CD8-positive, alpha-beta memory T cell (primary cell): ENCODE measurements around the gene IFIT5. TPM values are rescaled to one million over a fixed set of nuclear protein-coding genes. Genes with fewer than 3 reads are reported as not detected.

Experiments
- CTCF ChIA-PET: fragments of 350-600 bp; sonication (Branson Sonifier 250); formaldehyde crosslinking; loops from one replicate; lab custom pipeline; 2021; ENCODE audit warnings: antibody characterized with exemption; lab: Charles Lee
- POLR2A ChIA-PET: fragments of 350-600 bp; sonication (Branson Sonifier 250); formaldehyde crosslinking; loops from one replicate; lab custom pipeline; 2021; ENCODE audit warnings: antibody characterized with exemption; lab: Charles Lee
- DNase-seq, 5 donors: peaks; one replicate each; pipeline versions ENCODE4 v3.0.0 to v3.0.0-alpha.2; 2020 to 2022; ENCODE audit warnings: mixed read lengths in 1 of 5
- H3K27ac ChIP-seq: one replicate; pipeline ENCODE4 v1.7.0; 2013; ENCODE audit warnings: low read depth, mild to moderate bottlenecking, low read length, moderate library complexity
- H3K27me3 ChIP-seq: 2 replicates; pipeline ENCODE4 v1.7.0; 2013; ENCODE audit warnings: low read length, mild to moderate bottlenecking; ENCODE audit not compliant: insufficient read depth, poor library complexity, severe bottlenecking
- H3K36me3 ChIP-seq: 2 replicates; pipeline ENCODE4 v1.7.0; 2013; ENCODE audit warnings: mild to moderate bottlenecking, low read length, moderate library complexity; ENCODE audit not compliant: insufficient read depth
- H3K4me1 ChIP-seq: 2 replicates; pipeline ENCODE4 v1.7.0; 2013; ENCODE audit warnings: mild to moderate bottlenecking, low read length, moderate library complexity; ENCODE audit not compliant: insufficient read depth
- H3K4me3 ChIP-seq: 2 replicates; pipeline ENCODE4 v1.7.0; 2013; ENCODE audit warnings: mild to moderate bottlenecking, low read length
- H3K9me3 ChIP-seq: 2 replicates; pipeline ENCODE4 v1.7.0; 2013; ENCODE audit warnings: mild to moderate bottlenecking, low read length
- H3K27ac Mint-ChIP-seq, 8 donors: one replicate each; pipeline ENCODE4 v1.8.0; 2020 to 2021; ENCODE audit warnings: mixed read lengths in 8 of 8, mild to moderate bottlenecking in 6 of 8, inconsistent platforms in 3 of 8, moderate library complexity in 3 of 8
- H3K27me3 Mint-ChIP-seq, 2 donors: one replicate each; pipeline ENCODE4 v1.8.0; 2020 to 2021; ENCODE audit warnings: mixed read lengths in 2 of 2, mild to moderate bottlenecking in 1 of 2, moderate library complexity in 1 of 2
- H3K36me3 Mint-ChIP-seq, 3 donors: one replicate each; pipeline ENCODE4 v1.8.0; 2020 to 2021; ENCODE audit warnings: mixed read lengths in 3 of 3, inconsistent platforms in 1 of 3, mild to moderate bottlenecking in 1 of 3
- H3K4me1 Mint-ChIP-seq, 3 donors: one replicate each; pipeline ENCODE4 v1.8.0; 2020 to 2021; ENCODE audit warnings: mixed read lengths in 3 of 3, inconsistent platforms in 1 of 3, mild to moderate bottlenecking in 1 of 3
- H3K4me3 Mint-ChIP-seq, 7 donors: one replicate each; pipeline ENCODE4 v1.8.0; 2020 to 2021; ENCODE audit warnings: mixed read lengths in 7 of 7, mild to moderate bottlenecking in 6 of 7, moderate library complexity in 4 of 7, inconsistent platforms in 2 of 7
- H3K9me3 Mint-ChIP-seq, 5 donors: one replicate each; pipeline ENCODE4 v1.8.0; 2020 to 2022; ENCODE audit warnings: mixed read lengths in 5 of 5, mild to moderate bottlenecking in 3 of 5, moderate library complexity in 2 of 5, inconsistent platforms in 1 of 5
- polyA plus RNA-seq: library from polyadenylated mRNA; unstranded; fragments of 300-500 nt; fragmentation: Illumina TruSeq; gene quantifications from one replicate; pipeline ENCODE4 v1.2.3, GENCODE V29; 2021
- total RNA-seq, 2 experiments: library from RNA; stranded (reverse); gene quantifications; one replicate each; pipeline ENCODE4 v1.2.3, GENCODE V29; 2021

Gene IFIT5
- total and polyA plus RNA-seq, 3 experiments from 2014 or later: 6.2 to 7.9 (median 6.5) TPM

- Histone ChIP-seq H3K36me3 (no peaks in the 10 kb centered on the region), H3K4me1 (no peaks in the 10 kb centered on the region), H3K27ac (no peak overlapping the region), H3K4me3 (no peak overlapping the region), H3K27me3 (no peaks in the 10 kb centered on the region), H3K9me3 (no peaks in the 10 kb centered on the region)
- DNase-seq: no peak
- Mint-ChIP-seq H3K4me1 (no peaks in the 10 kb centered on the region), H3K27me3 (peaks cover 7 to 15% of the 10 kb centered on the region in 2 donors), H3K27ac (no peak overlapping the region), H3K9me3 (peaks cover 0 to 6% (median 0%) of the 10 kb centered on the region in 5 donors), H3K36me3 (no peaks in the 10 kb centered on the region), H3K4me3 (no peak overlapping the region)
- ChIA-PET CTCF (no interaction called here), POLR2A (no interaction called here)
Observed at GRCh38 chr10:89450901-89451300, 36.5 kb downstream of the IFIT5 start.

- H3K9me3 ChIP-seq: no peaks in the 10 kb centered on the region
- Mint-ChIP-seq H3K27ac (no peak overlapping the region), H3K27me3 (peaks cover 1 to 18% of the 10 kb centered on the region in 2 donors), H3K4me3 (no peak overlapping the region), H3K9me3 (no peaks in the 10 kb centered on the region), H3K36me3 (no peaks in the 10 kb centered on the region), H3K4me1 (no peaks in the 10 kb centered on the region)
- H3K4me3 ChIP-seq: no peak overlapping the region
- no peak for DNase-seq
- H3K27ac ChIP-seq: no peak overlapping the region
- ChIA-PET POLR2A (no interaction called here), CTCF (no interaction called here)
- no peaks in the 10 kb centered on the region for H3K4me1 ChIP-seq
- H3K27me3 ChIP-seq: no peaks in the 10 kb centered on the region
- no peaks in the 10 kb centered on the region for H3K36me3 ChIP-seq
Observed at GRCh38 chr10:89452193-89452592, 37.8 kb downstream of the IFIT5 start.

GRCh38 chr10:89454561-89455347, 40.4 kb downstream of the IFIT5 start:
- H3K27me3 Mint-ChIP-seq: peaks cover 2 to 34% of the 10 kb centered on the region in 2 donors
- H3K4me3 Mint-ChIP-seq: no peak overlapping the region
- H3K36me3 ChIP-seq: no peaks in the 10 kb centered on the region
- H3K27ac Mint-ChIP-seq: no peak overlapping the region
- H3K4me3 ChIP-seq: no peak overlapping the region
- H3K9me3 Mint-ChIP-seq: no peaks in the 10 kb centered on the region
- no peak for DNase-seq
- no peak overlapping the region for H3K27ac ChIP-seq
- H3K4me1 ChIP-seq: no peaks in the 10 kb centered on the region
- no peaks in the 10 kb centered on the region for H3K36me3 Mint-ChIP-seq
- no peaks in the 10 kb centered on the region for H3K27me3 ChIP-seq
- H3K4me1 Mint-ChIP-seq: no peaks in the 10 kb centered on the region
- H3K9me3 ChIP-seq: no peaks in the 10 kb centered on the region
- ChIA-PET POLR2A (no interaction called here), CTCF (no interaction called here)

GRCh38 chr10:89458291-89458690, 43.9 kb downstream of the IFIT5 start:
- Histone ChIP-seq H3K36me3 (no peaks in the 10 kb centered on the region), H3K4me3 (no peak overlapping the region), H3K4me1 (no peaks in the 10 kb centered on the region), H3K27me3 (no peaks in the 10 kb centered on the region), H3K27ac (no peak overlapping the region), H3K9me3 (no peaks in the 10 kb centered on the region)
- H3K4me1 Mint-ChIP-seq: no peaks in the 10 kb centered on the region
- H3K36me3 Mint-ChIP-seq: no peaks in the 10 kb centered on the region
- H3K27me3 Mint-ChIP-seq: peaks cover 4 to 49% of the 10 kb centered on the region in 2 donors
- H3K9me3 Mint-ChIP-seq: no peaks in the 10 kb centered on the region
- POLR2A ChIA-PET: no interaction called here
- no peak overlapping the region for H3K27ac Mint-ChIP-seq
- H3K4me3 Mint-ChIP-seq: no peak overlapping the region
- no peak for DNase-seq
- CTCF ChIA-PET: no interaction called here

GRCh38 chr10:89458784-89459183, 44.4 kb downstream of the IFIT5 start:
- Mint-ChIP-seq H3K4me1 (no peaks in the 10 kb centered on the region), H3K27ac (no peak overlapping the region), H3K9me3 (no peaks in the 10 kb centered on the region), H3K4me3 (no peak overlapping the region), H3K27me3 (peaks cover 4 to 49% of the 10 kb centered on the region in 2 donors), H3K36me3 (no peaks in the 10 kb centered on the region)
- H3K4me3 ChIP-seq: no peak overlapping the region
- H3K9me3 ChIP-seq: no peaks in the 10 kb centered on the region
- DNase-seq: no peak
- no peaks in the 10 kb centered on the region for H3K27me3 ChIP-seq
- no peaks in the 10 kb centered on the region for H3K4me1 ChIP-seq
- no peaks in the 10 kb centered on the region for H3K36me3 ChIP-seq
- ChIA-PET CTCF (no interaction called here), POLR2A (no interaction called here)
- no peak overlapping the region for H3K27ac ChIP-seq

- CTCF ChIA-PET: no interaction called here
- peaks cover 4 to 22% of the 10 kb centered on the region in 2 donors for H3K27me3 Mint-ChIP-seq
- Histone ChIP-seq H3K9me3 (no peaks in the 10 kb centered on the region), H3K36me3 (no peaks in the 10 kb centered on the region), H3K27ac (no peak overlapping the region), H3K4me3 (no peak overlapping the region), H3K4me1 (no peaks in the 10 kb centered on the region), H3K27me3 (no peaks in the 10 kb centered on the region)
- H3K4me1 Mint-ChIP-seq: no peaks in the 10 kb centered on the region
- no peaks in the 10 kb centered on the region for H3K36me3 Mint-ChIP-seq
- POLR2A ChIA-PET: no interaction called here
- H3K27ac Mint-ChIP-seq: no peak overlapping the region
- DNase-seq: no peak
- peak overlapping the region in 1 of 7 donors; percentile 8 for H3K4me3 Mint-ChIP-seq
- H3K9me3 Mint-ChIP-seq: no peaks in the 10 kb centered on the region
Observed at GRCh38 chr10:89463846-89464537, 49.6 kb downstream of the IFIT5 start.

- Mint-ChIP-seq H3K36me3 (no peaks in the 10 kb centered on the region), H3K4me1 (no peaks in the 10 kb centered on the region)
- CTCF ChIA-PET: interaction anchor here (0.6 kb wide), 1 partner anchor 166 kb away, joined by 3 read pairs; no protein-coding TSS in a partner anchor
Observed at GRCh38 chr10:89465196-89465595, 50.8 kb downstream of the IFIT5 start.

GRCh38 chr10:89466599-89467035, 52.2 kb downstream of the IFIT5 start:
- CTCF ChIA-PET: no interaction called here
- Histone ChIP-seq H3K4me3 (no peak overlapping the region), H3K27me3 (no peaks in the 10 kb centered on the region), H3K4me1 (no peaks in the 10 kb centered on the region), H3K9me3 (no peaks in the 10 kb centered on the region), H3K27ac (no peak overlapping the region), H3K36me3 (no peaks in the 10 kb centered on the region)
- Mint-ChIP-seq H3K9me3 (no peaks in the 10 kb centered on the region), H3K4me3 (no peak overlapping the region), H3K27ac (no peak overlapping the region), H3K36me3 (no peaks in the 10 kb centered on the region), H3K27me3 (peaks cover 4 to 14% of the 10 kb centered on the region in 2 donors), H3K4me1 (peaks cover 0 to 6% (median 0%) of the 10 kb centered on the region in 3 donors)
- POLR2A ChIA-PET: no interaction called here
- DNase-seq: no peak

More at GRCh38 chr10:89465196-89465595, 50.8 kb downstream of the IFIT5 start:
- H3K27ac ChIP-seq: no peak overlapping the region
- Mint-ChIP-seq H3K27me3 (peaks cover 2 to 19% of the 10 kb centered on the region in 2 donors), H3K27ac (no peak overlapping the region), H3K9me3 (no peaks in the 10 kb centered on the region), H3K4me3 (no peak overlapping the region)
- H3K27me3 ChIP-seq: no peaks in the 10 kb centered on the region
- no peak overlapping the region for H3K4me3 ChIP-seq
- no peaks in the 10 kb centered on the region for H3K4me1 ChIP-seq
- H3K36me3 ChIP-seq: no peaks in the 10 kb centered on the region
- POLR2A ChIA-PET: no interaction called here
- no peak for DNase-seq
- no peaks in the 10 kb centered on the region for H3K9me3 ChIP-seq
